ENCODE data around the gene RYR3. TPM values are rescaled to one million over a fixed set of nuclear protein-coding genes. Genes with fewer than 3 reads are reported as not detected.

RYR3 gene
- total RNA-seq, 1 donor from 2014 or later: 0.08 TPM

GRCh38 chr15:33395846-33396245, 85.1 kb downstream of the RYR3 start:
- peaks cover 13% of the 10 kb centered on the region for H3K27me3 ChIP-seq (ENCODE audit: low read depth)
- intact Hi-C loops (cut with micrococcal nuclease): no loop called here
- no peak overlapping the region for H3K4me3 ChIP-seq

DNA sequence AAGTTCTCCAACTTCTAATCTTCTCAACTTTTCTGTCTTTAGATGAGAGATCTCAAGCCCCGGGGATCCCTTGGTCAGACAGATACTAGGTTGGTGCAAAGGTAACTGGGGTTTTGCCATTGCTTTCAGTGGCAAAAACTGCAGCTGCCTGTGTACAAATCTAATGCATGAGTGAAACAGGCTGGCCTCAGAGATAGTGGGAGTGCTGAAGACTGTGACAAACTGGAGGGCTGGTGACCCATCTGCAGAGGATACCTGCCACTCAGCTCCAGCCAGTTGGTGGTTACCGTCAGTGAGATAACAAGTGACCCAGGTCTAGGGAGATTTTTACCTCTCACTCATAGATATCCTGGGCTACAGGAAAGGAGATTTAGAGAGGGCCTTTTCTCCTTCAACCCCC, 85.7 kb downstream of the RYR3 start:
- H3K27ac ChIP-seq (replicated peaks): no peak overlapping the region
- H3K4me1 ChIP-seq: no peaks in the 10 kb centered on the region
- TF ChIP-seq, protein P1, sequence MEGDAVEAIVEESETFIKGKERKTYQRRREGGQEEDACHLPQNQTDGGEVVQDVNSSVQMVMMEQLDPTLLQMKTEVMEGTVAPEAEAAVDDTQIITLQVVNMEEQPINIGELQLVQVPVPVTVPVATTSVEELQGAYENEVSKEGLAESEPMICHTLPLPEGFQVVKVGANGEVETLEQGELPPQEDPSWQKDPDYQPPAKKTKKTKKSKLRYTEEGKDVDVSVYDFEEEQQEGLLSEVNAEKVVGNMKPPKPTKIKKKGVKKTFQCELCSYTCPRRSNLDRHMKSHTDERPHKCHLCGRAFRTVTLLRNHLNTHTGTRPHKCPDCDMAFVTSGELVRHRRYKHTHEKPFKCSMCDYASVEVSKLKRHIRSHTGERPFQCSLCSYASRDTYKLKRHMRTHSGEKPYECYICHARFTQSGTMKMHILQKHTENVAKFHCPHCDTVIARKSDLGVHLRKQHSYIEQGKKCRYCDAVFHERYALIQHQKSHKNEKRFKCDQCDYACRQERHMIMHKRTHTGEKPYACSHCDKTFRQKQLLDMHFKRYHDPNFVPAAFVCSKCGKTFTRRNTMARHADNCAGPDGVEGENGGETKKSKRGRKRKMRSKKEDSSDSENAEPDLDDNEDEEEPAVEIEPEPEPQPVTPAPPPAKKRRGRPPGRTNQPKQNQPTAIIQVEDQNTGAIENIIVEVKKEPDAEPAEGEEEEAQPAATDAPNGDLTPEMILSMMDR (IDR thresholded peaks at IDR 0.05; ENCODE audit: borderline replicate concordance): no peak
- no peaks in the 10 kb centered on the region for H3K9me3 ChIP-seq (replicated peaks)
- H3K4me3 ChIP-seq: no peak overlapping the region
- intact Hi-C loops (cut with micrococcal nuclease): no loop called here
- no peaks in the 10 kb centered on the region for H3K36me3 ChIP-seq
- DNase-seq: no peak
- H3K27me3 ChIP-seq (ENCODE audit: low read depth): peaks cover 13% of the 10 kb centered on the region

More at GRCh38 chr15:33395846-33396245, 85.1 kb downstream of the RYR3 start:
- TF ChIP-seq, protein P1 (IDR thresholded peaks at IDR 0.05; ENCODE audit: borderline replicate concordance): no peak
- Histone ChIP-seq H3K36me3 (no peaks in the 10 kb centered on the region), H3K4me1 (no peaks in the 10 kb centered on the region), H3K9me3 (replicated peaks) (no peaks in the 10 kb centered on the region), H3K27ac (replicated peaks) (no peak overlapping the region)
- DNase-seq: no peak

GRCh38 chr15:33398555-33398954, 87.8 kb downstream of the RYR3 start:
- Histone ChIP-seq H3K27me3 (ENCODE audit: low read depth) (peaks cover 5% of the 10 kb centered on the region), H3K9me3 (replicated peaks) (no peaks in the 10 kb centered on the region), H3K4me1 (no peaks in the 10 kb centered on the region), H3K4me3 (no peak overlapping the region), H3K36me3 (no peaks in the 10 kb centered on the region), H3K27ac (replicated peaks) (no peak overlapping the region)
- no peak for DNase-seq
- TF ChIP-seq, protein P1 (IDR thresholded peaks at IDR 0.05; ENCODE audit: borderline replicate concordance): no peak
- intact Hi-C loops (cut with micrococcal nuclease): no loop called here

- no peak for DNase-seq
- intact Hi-C loops (cut with micrococcal nuclease): no loop called here
- Histone ChIP-seq H3K9me3 (replicated peaks) (no peaks in the 10 kb centered on the region), H3K27ac (replicated peaks) (no peak overlapping the region), H3K4me3 (no peak overlapping the region), H3K27me3 (ENCODE audit: low read depth) (peaks cover 5% of the 10 kb centered on the region), H3K36me3 (no peaks in the 10 kb centered on the region), H3K4me1 (no peaks in the 10 kb centered on the region)
- TF ChIP-seq, protein P1 (IDR thresholded peaks at IDR 0.05; ENCODE audit: borderline replicate concordance): no peak
Measured at GRCh38 chr15:33400941-33401340, 90.2 kb downstream of the RYR3 start.

- DNase-seq: no peak
- Histone ChIP-seq H3K9me3 (replicated peaks) (no peaks in the 10 kb centered on the region), H3K4me3 (no peak overlapping the region), H3K4me1 (no peaks in the 10 kb centered on the region), H3K27me3 (ENCODE audit: low read depth) (peaks cover 5% of the 10 kb centered on the region), H3K36me3 (no peaks in the 10 kb centered on the region), H3K27ac (replicated peaks) (no peak overlapping the region)
- intact Hi-C loops (cut with micrococcal nuclease): no loop called here
- TF ChIP-seq, protein P1 (IDR thresholded peaks at IDR 0.05; ENCODE audit: borderline replicate concordance): no peak
Measured at GRCh38 chr15:33402600-33402999, 91.8 kb downstream of the RYR3 start.

- TF ChIP-seq, protein P1 (IDR thresholded peaks at IDR 0.05; ENCODE audit: borderline replicate concordance): no peak
- no peaks in the 10 kb centered on the region for H3K36me3 ChIP-seq
- H3K27ac ChIP-seq (replicated peaks): no peak overlapping the region
- no peaks in the 10 kb centered on the region for H3K9me3 ChIP-seq (replicated peaks)
- no peak for DNase-seq
- no peak overlapping the region for H3K4me3 ChIP-seq
- H3K27me3 ChIP-seq (ENCODE audit: low read depth): peaks cover 3% of the 10 kb centered on the region
- intact Hi-C loops (cut with micrococcal nuclease): no loop called here
- no peaks in the 10 kb centered on the region for H3K4me1 ChIP-seq
Measured at GRCh38 chr15:33405096-33405495, 94.3 kb downstream of the RYR3 start.

Data from left ventricle myocardium inferior (tissue), 1 donor.